GM23338 (cell line): ENCODE results near the gene CBX6.

ENCODE experiments used
- CTCF ChIP-seq, 2 experiments: fragments of 200-600 bp in 1 of 2; sonication (generic) in 1 of 2; conservative IDR thresholded peaks; 2 replicates each; pipeline versions ENCODE4 v1.5.1 to v1.6.1; 2016 to 2017; ENCODE audit warnings: antibody characterized with exemption in 2 of 2, low read depth in 2 of 2, mild to moderate bottlenecking in 2 of 2, moderate library complexity in 1 of 2
- EZH2 ChIP-seq: fragments of 200-600 bp; sonication (generic); IDR thresholded peaks from one replicate; pipeline ENCODE4 v1.8.0; 2017; ENCODE audit warnings: antibody characterized with exemption, mild to moderate bottlenecking, low read depth; ENCODE audit not compliant: unreplicated experiment
- EZH2phosphoT487 ChIP-seq: fragments of 200-600 bp; sonication (generic); IDR thresholded peaks from one replicate; pipeline ENCODE4 v1.8.1; 2018; ENCODE audit warnings: antibody characterized with exemption; ENCODE audit not compliant: unreplicated experiment
- NANOG ChIP-seq: IDR thresholded peaks from 2 replicates; pipeline ENCODE4 v1.6.1; 2016; ENCODE audit warnings: antibody characterized with exemption, borderline replicate concordance
- POLR2AphosphoS5 ChIP-seq: IDR thresholded peaks from 2 replicates; pipeline ENCODE4 v1.6.1; 2016; ENCODE audit warnings: antibody characterized with exemption, low read depth
- ZNF114 ChIP-seq: fragments of 250-450 bp; sonication (Bioruptor Pico); IDR thresholded peaks from 2 replicates; pipeline ENCODE4 v1.5.0; 2020; ENCODE audit warnings: mild to moderate bottlenecking, moderate library complexity
- TF ChIP-seq, protein P1 (sequence below): IDR thresholded peaks from one replicate; pipeline ENCODE4 v1.6.1; 2018; ENCODE audit warnings: antibody characterized with exemption; ENCODE audit not compliant: unreplicated experiment

- TF ChIP-seq EZH2, result no peak
- no peak for TF ChIP-seq EZH2phosphoT487
- no peak for TF ChIP-seq CTCF (conservative IDR thresholded peaks at IDR 0.05; ENCODE audit: low read depth in 2 of 2)
- TF ChIP-seq, protein P1, sequence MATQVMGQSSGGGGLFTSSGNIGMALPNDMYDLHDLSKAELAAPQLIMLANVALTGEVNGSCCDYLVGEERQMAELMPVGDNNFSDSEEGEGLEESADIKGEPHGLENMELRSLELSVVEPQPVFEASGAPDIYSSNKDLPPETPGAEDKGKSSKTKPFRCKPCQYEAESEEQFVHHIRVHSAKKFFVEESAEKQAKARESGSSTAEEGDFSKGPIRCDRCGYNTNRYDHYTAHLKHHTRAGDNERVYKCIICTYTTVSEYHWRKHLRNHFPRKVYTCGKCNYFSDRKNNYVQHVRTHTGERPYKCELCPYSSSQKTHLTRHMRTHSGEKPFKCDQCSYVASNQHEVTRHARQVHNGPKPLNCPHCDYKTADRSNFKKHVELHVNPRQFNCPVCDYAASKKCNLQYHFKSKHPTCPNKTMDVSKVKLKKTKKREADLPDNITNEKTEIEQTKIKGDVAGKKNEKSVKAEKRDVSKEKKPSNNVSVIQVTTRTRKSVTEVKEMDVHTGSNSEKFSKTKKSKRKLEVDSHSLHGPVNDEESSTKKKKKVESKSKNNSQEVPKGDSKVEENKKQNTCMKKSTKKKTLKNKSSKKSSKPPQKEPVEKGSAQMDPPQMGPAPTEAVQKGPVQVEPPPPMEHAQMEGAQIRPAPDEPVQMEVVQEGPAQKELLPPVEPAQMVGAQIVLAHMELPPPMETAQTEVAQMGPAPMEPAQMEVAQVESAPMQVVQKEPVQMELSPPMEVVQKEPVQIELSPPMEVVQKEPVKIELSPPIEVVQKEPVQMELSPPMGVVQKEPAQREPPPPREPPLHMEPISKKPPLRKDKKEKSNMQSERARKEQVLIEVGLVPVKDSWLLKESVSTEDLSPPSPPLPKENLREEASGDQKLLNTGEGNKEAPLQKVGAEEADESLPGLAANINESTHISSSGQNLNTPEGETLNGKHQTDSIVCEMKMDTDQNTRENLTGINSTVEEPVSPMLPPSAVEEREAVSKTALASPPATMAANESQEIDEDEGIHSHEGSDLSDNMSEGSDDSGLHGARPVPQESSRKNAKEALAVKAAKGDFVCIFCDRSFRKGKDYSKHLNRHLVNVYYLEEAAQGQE, result no peak
- TF ChIP-seq POLR2AphosphoS5, result no peak
- TF ChIP-seq NANOG, result no peak
- TF ChIP-seq ZNF114 (CRISPR knock-in tag), result no peak
Measured at GRCh38 chr22:38837414-38837928, 34.5 kb downstream of the CBX6 start.
